Mesenchymal stem cell (in vitro differentiated cells and primary cell): ENCODE measurements around the gene CCNQ.

Experiments used
- DNase-seq: peaks from one replicate; pipeline ENCODE4 v3.0.0-alpha.2; 2013
- H2AFZ ChIP-seq: one replicate; pipeline ENCODE4 v1.6.1; 2013; ENCODE audit warnings: low read depth, mild to moderate bottlenecking, control low read depth, inconsistent platforms, low read length, moderate library complexity
- H2AK5ac ChIP-seq: 2 replicates; pipeline ENCODE4 v1.6.1; 2013; ENCODE audit warnings: low read length, moderate library complexity, mild to moderate bottlenecking, inconsistent platforms; ENCODE audit not compliant: severe bottlenecking
- H2BK120ac ChIP-seq: one replicate; pipeline ENCODE4 v1.6.1; 2013; ENCODE audit warnings: low read depth, mild to moderate bottlenecking, inconsistent platforms, low read length, moderate library complexity
- H2BK12ac ChIP-seq, 2 experiments: one replicate each; pipeline ENCODE4 v1.6.1; 2013; ENCODE audit warnings: inconsistent platforms in 2 of 2, low read length in 2 of 2, mild to moderate bottlenecking in 2 of 2, moderate library complexity in 2 of 2, control low read depth in 1 of 2
- H2BK15ac ChIP-seq: one replicate; pipeline ENCODE4 v1.6.1; 2013; ENCODE audit warnings: mild to moderate bottlenecking, low read depth, inconsistent platforms; ENCODE audit not compliant: poor library complexity, severe bottlenecking
- H2BK5ac ChIP-seq: 2 replicates; pipeline ENCODE4 v1.6.1; 2013; ENCODE audit warnings: low read depth, mild to moderate bottlenecking, low read length, control low read depth, inconsistent platforms; ENCODE audit not compliant: poor library complexity, severe bottlenecking
- H3K14ac ChIP-seq, 2 experiments: one replicate each; pipeline ENCODE4 v1.6.1; 2013; ENCODE audit warnings: inconsistent platforms in 2 of 2, low read length in 2 of 2, control low read depth in 1 of 2, mild to moderate bottlenecking in 1 of 2, moderate library complexity in 1 of 2
- H3K18ac ChIP-seq, 2 experiments: one replicate each; pipeline ENCODE4 v1.6.1; 2013; ENCODE audit warnings: inconsistent platforms in 2 of 2, low read length in 2 of 2, control low read depth in 1 of 2, low read depth in 1 of 2, mild to moderate bottlenecking in 1 of 2
- H3K23ac ChIP-seq, 2 experiments: one replicate each; pipeline ENCODE4 v1.6.1; 2013; ENCODE audit warnings: inconsistent platforms in 2 of 2, low read length in 2 of 2, mild to moderate bottlenecking in 2 of 2, moderate library complexity in 2 of 2, control low read depth in 1 of 2
- H3K27ac ChIP-seq: 2 replicates; pipeline ENCODE4 v1.5.1; 2013; ENCODE audit warnings: mild to moderate bottlenecking, moderate library complexity, low read length, control low read depth, inconsistent platforms; ENCODE audit not compliant: poor library complexity, severe bottlenecking
- H3K27me3 ChIP-seq, 2 experiments: 2 replicates each; pipeline versions ENCODE4 v1.6.1 to v1.7.0; 2013; ENCODE audit warnings: low read length in 2 of 2, mild to moderate bottlenecking in 2 of 2, moderate library complexity in 2 of 2, control low read depth in 1 of 2, inconsistent platforms in 1 of 2; ENCODE audit not compliant: control insufficient read depth in 1 of 2, insufficient read depth in 1 of 2
- H3K36me3 ChIP-seq, 2 experiments: 2 replicates each; pipeline versions ENCODE4 v1.6.1 to v1.7.0; 2013; ENCODE audit warnings: low read length in 2 of 2, control low read depth in 1 of 2, inconsistent platforms in 1 of 2, low read depth in 1 of 2, mild to moderate bottlenecking in 1 of 2; ENCODE audit not compliant: insufficient read depth in 2 of 2, control insufficient read depth in 1 of 2
- H3K4ac ChIP-seq, 2 experiments: one replicate each; pipeline ENCODE4 v1.6.1; 2013; ENCODE audit warnings: inconsistent platforms in 2 of 2, low read length in 2 of 2, mild to moderate bottlenecking in 2 of 2, moderate library complexity in 2 of 2, control low read depth in 1 of 2, low read depth in 1 of 2
- H3K4me1 ChIP-seq: 2 replicates; pipeline ENCODE4 v1.6.1; 2013; ENCODE audit warnings: low read depth, low read length, control low read depth; ENCODE audit not compliant: control insufficient read depth, insufficient read depth
- H3K4me2 ChIP-seq: 2 replicates; pipeline ENCODE4 v1.6.1; 2013; ENCODE audit warnings: low read length, mild to moderate bottlenecking, inconsistent platforms; ENCODE audit not compliant: poor library complexity, severe bottlenecking
- H3K4me3 ChIP-seq, 2 experiments: 2 replicates each; pipeline versions ENCODE4 v1.5.1 to v1.7.0; 2013; ENCODE audit warnings: low read length in 2 of 2, mild to moderate bottlenecking in 2 of 2, control low read depth in 1 of 2, low read depth in 1 of 2; ENCODE audit not compliant: insufficient read depth in 1 of 2
- H3K79me1 ChIP-seq: replicated peaks from 2 replicates; pipeline ENCODE4 v1.6.1; 2013; ENCODE audit warnings: mild to moderate bottlenecking, control low read depth, low read length, inconsistent platforms; ENCODE audit not compliant: poor library complexity, severe bottlenecking
- H3K9ac ChIP-seq: 2 replicates; pipeline ENCODE4 v1.7.0; 2013; ENCODE audit warnings: mild to moderate bottlenecking, low read length, moderate library complexity
- H3K9me3 ChIP-seq: 2 replicates; pipeline ENCODE4 v1.7.0; 2013; ENCODE audit warnings: mild to moderate bottlenecking, low read length; ENCODE audit not compliant: control insufficient read depth
- H4K8ac ChIP-seq: one replicate; pipeline ENCODE4 v1.6.1; 2013; ENCODE audit warnings: inconsistent platforms, mild to moderate bottlenecking, low read length, moderate library complexity
- H4K91ac ChIP-seq: one replicate; pipeline ENCODE4 v1.6.1; 2013; ENCODE audit warnings: mild to moderate bottlenecking, low read length, inconsistent platforms
- WGBS: methylation state at CpG from one replicate; pipeline ENCODE4 v1.1.7; 2013; ENCODE audit warnings: mixed read lengths; 5-methylcytosine and 5-hydroxymethylcytosine counted together

The CCNQ gene

GRCh38 chrX:153645921-153646488 is 47.1 kb upstream of the CCNQ start:
- no peak overlapping the region for H4K91ac ChIP-seq
- H3K4ac ChIP-seq: no peak overlapping the region
- no peak overlapping the region for H3K4me3 ChIP-seq
- no peaks in the 10 kb centered on the region for H3K9me3 ChIP-seq
- H2AK5ac ChIP-seq: no peak overlapping the region
- DNase-seq: no peak
- WGBS: 74% methylated on average over 7 of the region's 10 CpGs
- H3K23ac ChIP-seq: no peak overlapping the region
- peaks cover 36% of the 10 kb centered on the region for H3K4me1 ChIP-seq
- H3K27me3 ChIP-seq: peaks cover 47 to 62% of the 10 kb centered on the region in 2 experiments
- no peak overlapping the region for H2BK12ac ChIP-seq
- no peak overlapping the region for H2AFZ ChIP-seq
- no peak overlapping the region for H2BK15ac ChIP-seq
- no peak overlapping the region for H3K9ac ChIP-seq
- no peaks in the 10 kb centered on the region for H3K36me3 ChIP-seq
- no peak overlapping the region for H3K27ac ChIP-seq
- H2BK120ac ChIP-seq: no peak overlapping the region
- no peak overlapping the region for H3K18ac ChIP-seq
- no peak overlapping the region for H3K4me2 ChIP-seq
- H3K14ac ChIP-seq: no peak overlapping the region
- no peaks in the 10 kb centered on the region for H3K79me1 ChIP-seq
- no peak overlapping the region for H4K8ac ChIP-seq
- H2BK5ac ChIP-seq: no peak overlapping the region

DNA sequence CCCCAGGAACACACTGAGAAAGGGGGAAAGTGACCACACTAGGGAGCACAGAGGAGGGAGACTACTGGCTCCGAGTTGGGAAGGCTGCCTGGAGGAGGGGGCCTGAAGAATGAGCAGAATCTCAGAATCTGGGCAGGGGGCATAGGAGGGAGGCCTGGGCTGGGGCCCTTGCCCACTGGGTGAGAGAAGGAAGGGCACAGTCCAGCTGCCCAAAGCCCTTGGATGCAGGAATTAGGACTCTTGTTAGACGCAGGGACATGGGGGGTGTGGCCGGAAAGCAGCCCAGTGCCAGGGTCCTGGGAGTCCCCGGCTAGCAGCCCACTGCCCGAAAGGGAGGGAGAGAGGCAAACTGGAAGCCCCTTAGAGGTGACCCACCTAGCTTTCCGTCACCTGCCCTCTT is 46.2 kb upstream of the CCNQ start:
- Histone ChIP-seq H3K23ac (no peak overlapping the region), H3K4me2 (no peak overlapping the region), H3K4me3 (no peak overlapping the region), H2BK5ac (no peak overlapping the region), H3K4ac (no peak overlapping the region), H4K8ac (no peak overlapping the region), H2AFZ (no peak overlapping the region), H2BK15ac (no peak overlapping the region), H2AK5ac (no peak overlapping the region), H2BK12ac (no peak overlapping the region), H3K27ac (no peak overlapping the region), H3K18ac (no peak overlapping the region), H3K14ac (no peak overlapping the region), H4K91ac (no peak overlapping the region), H2BK120ac (no peak overlapping the region), H3K27me3 (peaks cover 52 to 66% of the 10 kb centered on the region in 2 experiments), H3K9ac (no peak overlapping the region), H3K4me1 (peaks cover 36% of the 10 kb centered on the region), H3K36me3 (no peaks in the 10 kb centered on the region), H3K9me3 (no peaks in the 10 kb centered on the region), H3K79me1 (no peaks in the 10 kb centered on the region)
- 80% methylated on average over 6 of the region's 6 CpGs for WGBS
- DNase-seq: no peak

GRCh38 chrX:153644356-153645125 is 45.6 kb upstream of the CCNQ start:
- Histone ChIP-seq H2BK12ac (no peak overlapping the region), H3K4ac (no peak overlapping the region), H3K4me3 (no peak overlapping the region), H3K4me2 (peak overlapping the region; percentile 16), H3K23ac (no peak overlapping the region), H2BK5ac (no peak overlapping the region), H3K9ac (no peak overlapping the region), H2AK5ac (no peak overlapping the region), H3K9me3 (no peaks in the 10 kb centered on the region), H4K8ac (no peak overlapping the region), H3K27me3 (peaks cover 52 to 71% of the 10 kb centered on the region in 2 experiments), H2BK15ac (no peak overlapping the region), H3K4me1 (peaks cover 36% of the 10 kb centered on the region), H3K14ac (no peak overlapping the region), H3K79me1 (no peaks in the 10 kb centered on the region), H3K18ac (peak overlapping the region in 1 of 2 experiments; percentile 12), H2AFZ (no peak overlapping the region), H2BK120ac (no peak overlapping the region), H3K36me3 (no peaks in the 10 kb centered on the region), H3K27ac (no peak overlapping the region), H4K91ac (no peak overlapping the region)
- no peak for DNase-seq
- WGBS: 6% methylated on average over 18 of the region's 46 CpGs

DNA sequence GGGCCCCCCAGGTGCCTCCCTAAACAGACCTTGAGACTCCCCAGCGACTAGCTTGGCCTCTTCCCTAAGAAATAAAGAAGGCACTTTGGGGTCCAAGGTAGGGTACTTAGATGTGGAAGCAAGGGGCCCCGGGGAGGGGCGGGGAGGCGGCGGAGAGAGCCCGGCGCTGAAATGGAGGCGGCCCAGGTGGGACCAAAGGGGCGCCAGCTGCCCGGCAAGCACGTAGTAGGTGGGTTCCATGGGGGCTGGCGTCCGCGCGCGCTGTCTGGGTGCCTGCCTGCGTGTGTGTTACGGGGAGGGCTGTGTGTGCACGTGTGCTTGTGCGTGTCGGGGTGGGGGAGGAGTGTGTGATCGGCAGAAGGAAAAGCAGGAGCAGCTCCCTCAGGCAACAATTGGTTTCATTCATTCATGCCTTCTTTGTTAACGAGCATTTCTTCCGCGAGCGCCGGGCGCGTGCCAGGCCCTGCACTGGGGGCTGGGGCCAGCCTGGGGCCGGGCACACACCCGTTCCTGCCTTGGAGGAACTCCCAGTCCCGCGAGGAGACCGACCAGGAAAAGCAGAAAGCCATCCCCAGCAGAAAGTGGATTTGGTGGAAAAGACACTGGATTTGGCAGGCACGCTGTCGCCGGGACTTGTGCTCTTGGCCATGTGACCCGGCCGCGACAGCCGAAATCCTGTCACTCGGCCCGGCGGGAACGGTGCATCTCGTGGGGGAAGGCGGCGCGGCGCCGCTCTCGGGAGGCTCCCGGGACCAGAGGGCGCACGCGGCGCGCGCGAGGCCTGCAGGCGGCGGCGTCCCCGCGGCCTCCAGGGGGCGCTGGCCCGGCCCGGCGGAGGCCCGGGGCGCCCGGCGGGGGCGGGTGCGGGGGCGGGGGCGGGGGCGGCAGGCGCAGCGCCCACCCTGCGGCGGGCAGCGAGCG is 44.8 kb upstream of the CCNQ start:
- peaks cover 54 to 75% of the 10 kb centered on the region in 2 experiments for H3K27me3 ChIP-seq
- no peak overlapping the region for H2AK5ac ChIP-seq
- H4K91ac ChIP-seq: no peak overlapping the region
- DNase-seq: peak; percentile 15
- H3K79me1 ChIP-seq: no peaks in the 10 kb centered on the region
- no peak overlapping the region for H3K9ac ChIP-seq
- H3K18ac ChIP-seq: no peak overlapping the region
- WGBS: 1% methylated on average over 18 of the region's 84 CpGs
- peak overlapping the region; percentile 58 for H3K4me2 ChIP-seq
- H3K23ac ChIP-seq: no peak overlapping the region
- peaks cover 36% of the 10 kb centered on the region for H3K4me1 ChIP-seq
- H3K4ac ChIP-seq: no peak overlapping the region
- no peaks in the 10 kb centered on the region for H3K9me3 ChIP-seq
- H3K14ac ChIP-seq: no peak overlapping the region
- no peak overlapping the region for H2BK12ac ChIP-seq
- H2BK5ac ChIP-seq: no peak overlapping the region
- no peaks in the 10 kb centered on the region for H3K36me3 ChIP-seq
- no peak overlapping the region for H2BK15ac ChIP-seq
- no peak overlapping the region for H3K27ac ChIP-seq
- no peak overlapping the region for H2BK120ac ChIP-seq
- H2AFZ ChIP-seq: peak overlapping the region; percentile 42
- H3K4me3 ChIP-seq: peak overlapping the region in 1 of 2 experiments; percentile 29
- H4K8ac ChIP-seq: no peak overlapping the region
